Erythroblast (primary cell): ENCODE data around the gene THADA.

Source experiments
- GATA1 ChIP-seq: IDR thresholded peaks from 2 replicates; pipeline ENCODE4 v1.6.1; 2011; ENCODE audit warnings: low read depth, mild to moderate bottlenecking, control low read depth, low read length, moderate library complexity
- POLR2A ChIP-seq: IDR thresholded peaks from 2 replicates; pipeline ENCODE4 v1.6.1; 2011; ENCODE audit warnings: mild to moderate bottlenecking, low read length

DNA sequence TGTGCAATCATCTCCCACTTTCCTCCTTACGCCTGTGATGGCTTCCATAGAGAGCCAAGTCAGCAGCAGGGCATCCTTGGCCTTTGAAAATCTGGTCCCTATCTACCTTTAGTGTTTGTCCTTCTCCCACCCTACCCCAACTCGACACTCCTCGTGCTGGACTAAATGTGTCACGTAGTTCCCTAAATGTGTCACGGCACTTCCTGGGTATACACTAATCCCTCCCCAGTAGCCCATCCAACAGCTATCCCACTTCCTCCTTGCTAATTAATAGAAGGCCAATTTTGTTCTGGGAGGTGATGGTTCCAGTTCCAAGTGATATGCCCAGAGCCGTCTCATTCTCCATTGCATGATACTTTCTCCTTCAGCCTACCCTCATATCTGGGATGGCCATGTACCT, 332.9 kb downstream of the THADA start:
- TF ChIP-seq POLR2A: no peak
- TF ChIP-seq GATA1: no peak
